HL-60 (cell line): ENCODE measurements around the gene KIF22.

Experiments
- CTCF ChIP-seq: IDR thresholded peaks from one replicate; pipeline ENCODE4 v1.5.1; 2011; ENCODE audit warnings: low read length, control low read depth, inconsistent platforms; ENCODE audit not compliant: insufficient read depth
- POLR2AphosphoS5 ChIP-seq: IDR thresholded peaks from 2 replicates; pipeline ENCODE4 v1.6.1; 2012; ENCODE audit warnings: low read depth
- TF ChIP-seq, protein P1 (sequence below): IDR thresholded peaks from 2 replicates; pipeline ENCODE4 v1.6.1; 2012; ENCODE audit warnings: low read depth; ENCODE audit not compliant: insufficient replicate concordance

- TF ChIP-seq, protein P1, sequence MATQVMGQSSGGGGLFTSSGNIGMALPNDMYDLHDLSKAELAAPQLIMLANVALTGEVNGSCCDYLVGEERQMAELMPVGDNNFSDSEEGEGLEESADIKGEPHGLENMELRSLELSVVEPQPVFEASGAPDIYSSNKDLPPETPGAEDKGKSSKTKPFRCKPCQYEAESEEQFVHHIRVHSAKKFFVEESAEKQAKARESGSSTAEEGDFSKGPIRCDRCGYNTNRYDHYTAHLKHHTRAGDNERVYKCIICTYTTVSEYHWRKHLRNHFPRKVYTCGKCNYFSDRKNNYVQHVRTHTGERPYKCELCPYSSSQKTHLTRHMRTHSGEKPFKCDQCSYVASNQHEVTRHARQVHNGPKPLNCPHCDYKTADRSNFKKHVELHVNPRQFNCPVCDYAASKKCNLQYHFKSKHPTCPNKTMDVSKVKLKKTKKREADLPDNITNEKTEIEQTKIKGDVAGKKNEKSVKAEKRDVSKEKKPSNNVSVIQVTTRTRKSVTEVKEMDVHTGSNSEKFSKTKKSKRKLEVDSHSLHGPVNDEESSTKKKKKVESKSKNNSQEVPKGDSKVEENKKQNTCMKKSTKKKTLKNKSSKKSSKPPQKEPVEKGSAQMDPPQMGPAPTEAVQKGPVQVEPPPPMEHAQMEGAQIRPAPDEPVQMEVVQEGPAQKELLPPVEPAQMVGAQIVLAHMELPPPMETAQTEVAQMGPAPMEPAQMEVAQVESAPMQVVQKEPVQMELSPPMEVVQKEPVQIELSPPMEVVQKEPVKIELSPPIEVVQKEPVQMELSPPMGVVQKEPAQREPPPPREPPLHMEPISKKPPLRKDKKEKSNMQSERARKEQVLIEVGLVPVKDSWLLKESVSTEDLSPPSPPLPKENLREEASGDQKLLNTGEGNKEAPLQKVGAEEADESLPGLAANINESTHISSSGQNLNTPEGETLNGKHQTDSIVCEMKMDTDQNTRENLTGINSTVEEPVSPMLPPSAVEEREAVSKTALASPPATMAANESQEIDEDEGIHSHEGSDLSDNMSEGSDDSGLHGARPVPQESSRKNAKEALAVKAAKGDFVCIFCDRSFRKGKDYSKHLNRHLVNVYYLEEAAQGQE = no peak
- TF ChIP-seq CTCF (no peak), POLR2AphosphoS5 (no peak)
Measured at GRCh38 chr16:29761882-29762281, 28.7 kb upstream of the KIF22 start.
